Metanephros (tissue), 1 donor: ENCODE results near the gene DNAJC21. TPM values are rescaled to one million over a fixed set of nuclear protein-coding genes. Genes with fewer than 3 reads are reported as not detected.

Experiments
- total RNA-seq: library from RNA; depleted of rRNA; stranded (reverse); fragments of >200 nt; gene quantifications from one replicate; pipeline ENCODE4 v1.2.3, GENCODE V29; 2014

Gene DNAJC21
- total RNA-seq: 23.2 TPM

DNA sequence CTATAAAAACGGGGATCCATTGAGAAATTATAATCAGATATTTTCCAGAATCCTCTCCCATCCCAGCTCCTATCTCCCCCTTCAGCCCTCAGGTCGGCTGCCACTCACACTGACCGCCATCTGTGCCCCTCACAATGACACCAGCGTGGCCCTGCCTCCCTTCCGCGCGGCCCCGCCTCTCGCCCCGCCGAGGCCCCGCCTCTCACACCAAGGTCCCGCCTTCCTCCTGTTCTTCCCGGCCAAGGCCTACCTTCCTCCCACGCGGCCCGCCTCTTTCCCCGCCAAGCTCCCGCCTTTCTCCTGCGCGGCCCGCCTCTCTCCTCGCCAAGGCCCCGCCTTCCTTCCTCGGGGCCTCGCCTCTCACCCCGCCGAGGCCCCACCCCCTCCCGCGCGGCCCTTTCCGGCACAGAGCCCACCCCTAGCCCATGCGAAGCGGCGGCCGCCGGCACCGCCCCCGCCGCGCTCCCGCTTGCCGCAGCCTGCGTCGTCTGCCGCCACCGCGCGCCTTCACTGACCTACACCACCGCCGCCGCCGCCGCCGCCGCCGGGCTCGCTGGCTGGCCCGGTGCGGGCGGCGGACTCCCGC is at the start of gene DNAJC21:
Gene DNAJC21, plus strand, starts transcription at position 426 of the 586 bp plus-strand sequence. CDS start 261 bp downstream, outside the sequence.

GRCh38 chr5:34915139-34915855 is 14.1 kb upstream of the DNAJC21 start, which contains the start of the genes BRIX1 and RAD1:
TSS of gene BRIX1 (plus strand) at chr5:34915711. CDS start at chr5:34915739, 28 bp downstream.
TSS of gene RAD1 (minus strand) at chr5:34915504. CDS start at chr5:34914892, 612 bp downstream.

Other genes starting within 250 kb of the DNAJC21 start
- gene TTC23L, start 90.4 kb upstream of the DNAJC21 start, total RNA-seq: 1.6 TPM
- 42.0 TPM for gene RAD1, start 14.1 kb upstream of the DNAJC21 start, total RNA-seq
- gene BRIX1, start 13.8 kb upstream of the DNAJC21 start, total RNA-seq: 20.3 TPM
- 25.9 TPM for gene AGXT2, start 118.4 kb downstream of the DNAJC21 start, total RNA-seq